ENCODE results near the gene EYA4.

The EYA4 gene

GRCh38 chr6:133201231-133201630 is 39.9 kb upstream of the EYA4 start:
- Histone ChIP-seq H3K4me2 (ENCODE audit: low read depth, low read length) (no peak overlapping the region), H3K4me3 (ENCODE audit: low read length) (no peak overlapping the region), H3K79me2 (ENCODE audit: low read length) (no peaks in the 10 kb centered on the region), H3K9me2 (replicated peaks; ENCODE audit: insufficient read depth, low read length) (no peaks in the 10 kb centered on the region), H4K20me1 (ENCODE audit: insufficient read depth, low read length) (no peaks in the 10 kb centered on the region), H3K36me3 (replicated peaks; ENCODE audit: insufficient read depth, low read length) (no peaks in the 10 kb centered on the region), H2AFZ (ENCODE audit: low read length) (no peak overlapping the region), H3K4me1 (ENCODE audit: low read length) (no peaks in the 10 kb centered on the region), H3K9me3 (replicated peaks; ENCODE audit: insufficient read depth, low read length) (no peaks in the 10 kb centered on the region), H3K9ac (ENCODE audit: low read length) (no peak overlapping the region), H3K27me3 (replicated peaks; ENCODE audit: insufficient read depth, low read length) (no peaks in the 10 kb centered on the region), H3F3A (ENCODE audit: insufficient read depth, low read length) (no peaks in the 10 kb centered on the region), H3K27ac (ENCODE audit: low read length) (no peak overlapping the region)
- TF ChIP-seq EZH2 (optimal IDR thresholded peaks at IDR 0.05; ENCODE audit: low read depth, low read length) (no peak), EZH2phosphoT487 (IDR thresholded peaks at IDR 0.05; ENCODE audit: low read length) (no peak), CTCF (IDR thresholded peaks at IDR 0.05; ENCODE audit: low read length) (no peak)
- no peak for DNase-seq

- no peaks in the 10 kb centered on the region for H3K79me2 ChIP-seq (ENCODE audit: low read length)
- no peak for DNase-seq
- H2AFZ ChIP-seq (ENCODE audit: low read length): no peak overlapping the region
- no peaks in the 10 kb centered on the region for H3F3A ChIP-seq (ENCODE audit: insufficient read depth, low read length)
- no peak overlapping the region for H3K4me2 ChIP-seq (ENCODE audit: low read depth, low read length)
- H3K36me3 ChIP-seq (replicated peaks; ENCODE audit: insufficient read depth, low read length): no peaks in the 10 kb centered on the region
- H4K20me1 ChIP-seq (ENCODE audit: insufficient read depth, low read length): no peaks in the 10 kb centered on the region
- H3K9me2 ChIP-seq (replicated peaks; ENCODE audit: insufficient read depth, low read length): no peaks in the 10 kb centered on the region
- H3K9me3 ChIP-seq (replicated peaks; ENCODE audit: insufficient read depth, low read length): no peaks in the 10 kb centered on the region
- H3K4me1 ChIP-seq (ENCODE audit: low read length): no peaks in the 10 kb centered on the region
- no peak overlapping the region for H3K4me3 ChIP-seq (ENCODE audit: low read length)
- TF ChIP-seq EZH2phosphoT487 (IDR thresholded peaks at IDR 0.05; ENCODE audit: low read length): no peak
- no peak for TF ChIP-seq EZH2 (optimal IDR thresholded peaks at IDR 0.05; ENCODE audit: low read depth, low read length)
- TF ChIP-seq CTCF (IDR thresholded peaks at IDR 0.05; ENCODE audit: low read length): no peak
- H3K27ac ChIP-seq (ENCODE audit: low read length): no peak overlapping the region
- no peak overlapping the region for H3K9ac ChIP-seq (ENCODE audit: low read length)
- H3K27me3 ChIP-seq (replicated peaks; ENCODE audit: insufficient read depth, low read length): no peaks in the 10 kb centered on the region
These were observed 38.4 kb upstream of the EYA4 start for GRCh38 chr6:133202610-133203343.

GRCh38 chr6:133203344-133203697 is 37.8 kb upstream of the EYA4 start:
- H3K79me2 ChIP-seq (ENCODE audit: low read length): no peaks in the 10 kb centered on the region
- no peak overlapping the region for H3K27ac ChIP-seq (ENCODE audit: low read length)
- TF ChIP-seq EZH2 (optimal IDR thresholded peaks at IDR 0.05; ENCODE audit: low read depth, low read length) (no peak), CTCF (IDR thresholded peaks at IDR 0.05; ENCODE audit: low read length) (no peak), EZH2phosphoT487 (IDR thresholded peaks at IDR 0.05; ENCODE audit: low read length) (no peak)
- no peaks in the 10 kb centered on the region for H3K9me3 ChIP-seq (replicated peaks; ENCODE audit: insufficient read depth, low read length)
- no peaks in the 10 kb centered on the region for H3K27me3 ChIP-seq (replicated peaks; ENCODE audit: insufficient read depth, low read length)
- no peak overlapping the region for H3K4me3 ChIP-seq (ENCODE audit: low read length)
- H3K9ac ChIP-seq (ENCODE audit: low read length): no peak overlapping the region
- no peaks in the 10 kb centered on the region for H3K4me1 ChIP-seq (ENCODE audit: low read length)
- H3K4me2 ChIP-seq (ENCODE audit: low read depth, low read length): no peak overlapping the region
- no peaks in the 10 kb centered on the region for H3K9me2 ChIP-seq (replicated peaks; ENCODE audit: insufficient read depth, low read length)
- H2AFZ ChIP-seq (ENCODE audit: low read length): no peak overlapping the region
- no peaks in the 10 kb centered on the region for H3K36me3 ChIP-seq (replicated peaks; ENCODE audit: insufficient read depth, low read length)
- no peaks in the 10 kb centered on the region for H3F3A ChIP-seq (ENCODE audit: insufficient read depth, low read length)
- no peaks in the 10 kb centered on the region for H4K20me1 ChIP-seq (ENCODE audit: insufficient read depth, low read length)
- DNase-seq: no peak

Measured in MM.1S (cell line).